ENCODE results near the gene PGLYRP1.

The PGLYRP1 gene, protein sequence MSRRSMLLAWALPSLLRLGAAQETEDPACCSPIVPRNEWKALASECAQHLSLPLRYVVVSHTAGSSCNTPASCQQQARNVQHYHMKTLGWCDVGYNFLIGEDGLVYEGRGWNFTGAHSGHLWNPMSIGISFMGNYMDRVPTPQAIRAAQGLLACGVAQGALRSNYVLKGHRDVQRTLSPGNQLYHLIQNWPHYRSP

DNA sequence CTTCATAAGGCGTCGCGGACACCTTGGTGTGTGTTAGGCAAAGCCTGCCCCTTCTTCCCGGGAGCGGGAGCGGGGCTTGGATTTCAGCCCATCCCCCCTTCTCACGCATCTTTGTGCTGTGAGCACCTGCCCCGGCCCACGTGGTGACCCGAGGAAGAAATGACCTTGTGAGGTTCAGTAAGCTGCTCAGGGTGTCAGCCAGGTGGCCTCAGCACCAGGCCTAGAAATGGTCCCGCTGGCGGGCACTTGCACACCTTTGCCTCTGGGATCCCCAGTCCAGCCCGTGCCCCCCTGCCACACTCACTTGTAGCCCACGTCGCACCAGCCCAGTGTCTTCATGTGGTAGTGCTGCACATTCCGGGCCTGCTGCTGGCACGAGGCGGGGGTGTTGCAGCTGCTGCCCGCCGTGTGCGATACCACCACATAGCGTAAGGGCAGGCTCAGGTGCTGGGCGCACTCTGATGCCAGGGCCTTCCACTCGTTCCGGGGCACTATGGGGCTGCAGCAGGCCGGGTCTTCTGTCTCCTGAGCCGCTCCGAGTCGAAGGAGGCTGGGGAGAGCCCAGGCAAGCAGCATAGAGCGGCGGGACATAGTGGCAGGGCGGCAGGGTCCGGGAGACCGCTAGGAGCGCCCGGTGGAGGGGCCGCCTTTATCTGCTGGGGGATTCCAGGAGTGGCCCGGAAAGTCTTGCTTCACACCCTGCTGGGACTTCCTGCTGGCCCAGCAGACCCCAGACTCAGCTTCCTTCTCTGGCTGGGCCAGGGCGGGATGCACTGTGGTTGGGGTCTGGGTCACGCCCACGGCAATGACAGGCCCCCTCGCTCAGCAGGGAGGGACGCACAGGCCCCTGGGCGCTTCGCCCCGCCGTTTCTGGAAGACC is at the start of gene PGLYRP1:
TSS of gene PGLYRP1 (minus strand) at position 623 of the 880 bp plus-strand sequence. CDS start at position 591, 32 bp downstream.
- DNase-seq: peak; percentile 27

DNA sequence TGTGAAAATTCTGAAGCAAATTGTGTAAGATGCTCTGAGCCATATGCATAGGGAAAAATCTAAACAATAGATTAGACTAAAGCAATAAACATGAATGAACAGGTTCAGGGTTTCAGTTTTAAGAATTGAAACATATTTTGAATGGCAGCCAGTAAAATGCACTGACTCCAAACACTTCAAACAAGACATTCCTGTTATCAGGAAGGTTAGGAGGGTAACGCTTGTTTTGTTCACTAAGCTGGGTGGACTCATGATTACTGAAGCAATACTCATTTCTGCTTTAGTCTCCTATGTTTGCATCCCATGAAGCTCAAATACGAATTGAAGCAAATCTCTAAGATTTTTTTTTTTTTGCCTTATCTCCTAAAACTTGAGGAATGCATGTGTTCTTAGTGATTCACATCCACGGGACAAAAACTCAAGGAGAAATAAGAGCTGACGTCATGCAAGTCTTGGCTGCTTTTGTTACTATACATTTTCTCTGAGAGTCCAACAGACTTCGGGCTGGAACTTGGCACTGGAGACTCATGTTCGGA is 47.0 kb upstream of the PGLYRP1 start:
- no peak for DNase-seq

DNA sequence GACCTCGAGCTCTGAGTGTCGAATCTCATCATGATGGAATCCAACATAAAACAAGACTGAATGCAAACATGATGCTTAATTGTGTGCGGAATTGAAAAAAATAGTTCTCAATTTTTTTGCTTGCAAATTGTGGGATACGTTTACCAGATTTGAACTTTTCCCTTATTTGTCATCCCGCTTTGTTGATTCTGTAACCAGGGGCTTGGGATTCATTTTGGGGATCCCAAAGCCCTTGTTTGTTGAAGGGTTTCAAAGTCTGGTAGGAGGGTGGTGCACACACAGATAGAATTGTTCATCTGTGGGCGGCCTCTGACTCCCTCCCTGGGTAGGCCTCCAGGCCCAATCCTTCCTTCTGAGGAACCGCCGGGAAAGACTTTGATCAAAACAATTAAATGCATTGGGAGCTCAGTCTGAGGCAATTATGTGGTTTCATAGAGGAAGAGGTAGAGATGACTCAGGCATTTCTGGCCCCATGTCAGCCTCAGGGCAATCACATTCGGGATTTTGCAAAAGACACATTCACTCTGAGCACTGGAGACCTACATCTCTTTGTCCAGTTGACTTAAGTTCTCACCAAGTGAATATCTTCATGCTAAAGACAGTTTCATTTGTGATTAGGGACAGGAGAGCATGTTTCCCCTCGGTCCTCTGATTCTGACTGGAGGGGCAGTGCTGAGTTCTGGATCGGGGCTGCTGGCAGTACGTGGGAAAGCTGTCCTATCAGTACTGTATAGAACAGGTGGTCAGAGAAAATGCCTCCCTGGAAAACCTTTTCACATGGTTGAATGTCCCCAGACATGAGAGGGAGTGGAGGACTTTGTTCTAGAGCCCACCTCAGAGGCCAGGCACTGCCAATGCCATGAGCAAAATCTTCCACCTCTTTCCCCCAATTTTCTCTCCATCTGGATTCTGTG is 45.7 kb upstream of the PGLYRP1 start:
- no peak for DNase-seq

DNA sequence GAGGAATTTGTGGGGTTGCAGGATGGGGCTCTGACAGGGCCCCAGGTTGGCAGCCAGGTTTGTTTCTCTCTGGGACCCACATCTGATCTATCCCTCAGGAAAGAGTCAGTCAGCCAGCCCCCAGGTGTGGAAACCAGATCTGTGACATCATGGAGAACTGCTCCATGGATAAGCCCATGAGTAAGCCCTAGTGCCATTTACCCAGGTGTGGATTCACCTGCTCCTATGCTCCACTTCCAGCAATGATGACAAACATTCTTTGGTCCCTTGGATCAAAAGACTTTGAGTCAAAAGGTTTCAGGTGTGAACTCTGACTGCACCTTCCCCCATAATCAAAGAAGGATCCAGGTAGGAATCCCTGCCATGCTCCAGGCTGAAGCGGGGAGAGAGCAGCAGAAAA is 44.8 kb upstream of the PGLYRP1 start:
- no peak for DNase-seq

DNA sequence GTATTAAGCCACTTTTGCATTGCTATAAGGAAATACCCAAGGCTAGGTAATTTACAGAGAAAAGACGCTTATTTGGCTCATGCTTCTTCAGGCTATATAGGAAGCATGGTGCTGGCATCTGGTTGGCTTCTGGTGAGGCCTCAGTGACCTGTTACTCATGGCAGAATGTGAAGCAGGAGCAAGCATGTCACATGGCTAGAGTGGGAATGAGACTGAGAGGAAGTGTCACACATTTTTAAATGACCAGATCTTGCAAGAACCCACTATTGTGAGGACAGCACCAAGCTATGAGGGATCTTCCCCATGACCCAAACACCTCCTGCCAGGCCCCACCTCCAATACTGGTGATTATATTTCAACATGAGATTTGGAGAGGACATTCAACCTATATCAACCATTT is 43.6 kb upstream of the PGLYRP1 start:
- no peak for DNase-seq

DNA sequence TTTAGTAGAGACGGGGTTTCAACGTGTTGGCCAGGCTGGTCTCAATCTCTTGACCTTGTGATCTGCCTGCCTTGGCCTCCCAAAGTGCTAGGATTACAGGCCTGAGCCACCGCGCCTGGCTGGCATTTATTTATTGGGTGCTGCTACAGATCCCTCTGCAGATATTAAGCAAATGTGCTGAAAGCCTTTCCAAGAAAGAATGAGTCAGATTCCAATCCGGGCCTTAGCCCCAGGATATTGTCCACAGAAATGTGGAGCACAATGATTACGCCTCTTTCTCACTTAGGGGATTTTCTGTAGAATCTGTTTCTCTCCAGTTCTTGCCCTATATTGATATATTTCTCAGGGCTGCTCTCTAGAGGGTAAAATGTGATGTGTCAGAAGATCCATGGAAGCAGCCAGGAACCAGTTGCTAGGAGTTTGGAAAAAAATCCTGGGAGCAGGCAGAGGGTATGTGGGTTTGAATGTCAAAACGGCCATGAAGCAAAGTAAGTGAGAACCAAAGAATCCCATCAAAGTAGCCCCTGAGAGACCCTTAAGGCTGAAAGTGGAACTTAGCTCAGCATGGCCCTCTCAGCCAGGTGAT is 42.7 kb upstream of the PGLYRP1 start:
- DNase-seq: no peak

DNA sequence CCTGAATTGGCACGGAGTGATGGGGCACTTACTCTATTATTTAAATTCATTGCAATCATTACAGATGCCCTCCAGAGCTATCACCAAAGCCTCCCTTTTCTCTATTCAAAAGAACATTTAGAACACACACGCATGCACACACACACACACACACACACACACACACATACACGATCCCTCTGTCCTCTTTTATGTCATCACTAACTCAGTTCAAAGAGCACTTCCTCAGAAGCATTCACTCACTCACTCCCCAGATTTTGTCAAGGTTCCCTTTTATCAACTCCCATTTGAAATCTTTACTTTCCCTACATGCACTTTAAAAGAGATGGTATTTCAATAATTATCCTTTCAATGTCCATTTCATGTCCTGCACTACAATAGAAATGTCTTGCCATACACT is 40.3 kb upstream of the PGLYRP1 start:
- no peak for DNase-seq

DNA sequence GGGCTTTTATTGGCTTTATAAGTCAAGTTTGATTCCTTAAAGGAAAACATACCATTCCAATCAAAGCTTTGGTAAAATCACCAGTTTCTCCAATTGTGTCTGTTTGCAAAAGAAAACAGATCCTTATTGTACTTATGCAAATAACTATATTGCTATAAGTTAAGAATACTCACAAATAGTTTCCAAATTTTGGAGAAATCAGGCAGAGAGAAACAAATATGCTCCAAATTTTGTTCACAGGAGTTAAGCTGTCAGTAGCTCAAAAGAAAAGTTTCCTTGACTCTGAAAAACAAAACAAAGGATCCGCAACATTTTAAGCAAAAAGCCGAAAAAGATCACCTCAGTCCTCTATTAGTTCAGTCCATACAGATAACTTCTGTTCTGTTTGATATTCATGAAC is 37.2 kb upstream of the PGLYRP1 start:
- DNase-seq: no peak

DNA sequence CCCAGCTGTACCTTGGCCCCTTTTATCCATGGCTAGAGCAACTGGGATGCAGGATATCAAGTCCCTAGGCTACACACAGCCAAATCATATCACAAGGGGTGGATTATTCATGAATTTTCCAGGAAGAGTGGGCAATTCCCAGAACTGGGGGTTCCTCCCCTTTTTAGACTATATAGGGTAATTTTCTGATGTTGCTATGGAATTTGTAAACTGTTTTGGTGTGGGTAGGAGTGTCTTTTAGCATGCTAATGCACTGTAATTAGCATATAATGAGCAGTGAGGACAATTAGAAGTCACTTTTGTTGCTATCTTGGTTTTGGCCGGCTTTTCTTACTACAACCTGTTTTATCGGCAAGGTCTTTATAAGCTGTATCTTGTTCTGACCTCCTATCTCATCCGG is 35.9 kb upstream of the PGLYRP1 start:
- no peak for DNase-seq

DNA sequence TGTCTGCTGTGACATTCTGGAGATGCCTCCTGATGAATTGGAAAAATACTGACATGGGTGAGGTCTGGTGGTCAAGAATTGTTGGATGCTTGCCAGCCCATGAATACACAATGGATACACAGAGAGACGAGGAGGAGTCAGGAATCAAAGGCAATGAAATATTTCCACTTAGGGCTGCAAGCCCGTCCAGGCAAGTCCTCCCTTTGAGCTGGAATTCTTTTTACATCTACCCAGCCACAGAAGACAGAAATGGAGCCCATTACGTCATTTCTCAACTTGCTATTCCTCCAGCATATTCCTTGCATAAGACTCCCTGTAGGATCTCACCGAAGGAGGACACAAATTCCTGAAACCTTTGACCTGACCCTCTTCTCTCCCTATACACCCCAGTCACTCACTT is 33.7 kb upstream of the PGLYRP1 start:
- peak; percentile 10 for DNase-seq

DNA sequence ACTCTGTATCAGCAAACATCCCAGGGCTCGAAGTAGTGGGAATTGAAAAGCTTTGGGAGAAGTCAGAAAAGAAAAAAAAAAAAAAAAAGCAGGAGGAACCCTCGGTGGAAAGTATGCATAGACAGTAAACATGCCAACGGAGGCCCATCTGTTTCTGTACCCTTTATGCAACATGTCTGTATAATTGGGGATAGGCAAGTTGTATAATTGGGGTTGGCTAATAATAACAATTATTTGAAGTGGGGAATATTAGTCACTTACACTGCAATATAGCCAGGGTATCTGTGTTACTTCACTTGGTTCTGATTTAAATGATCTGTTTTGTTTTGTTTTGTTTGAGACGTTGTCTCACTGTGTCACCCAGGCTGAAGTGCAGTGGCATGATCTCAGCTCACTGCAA is 30.0 kb upstream of the PGLYRP1 start:
- DNase-seq: no peak

DNA sequence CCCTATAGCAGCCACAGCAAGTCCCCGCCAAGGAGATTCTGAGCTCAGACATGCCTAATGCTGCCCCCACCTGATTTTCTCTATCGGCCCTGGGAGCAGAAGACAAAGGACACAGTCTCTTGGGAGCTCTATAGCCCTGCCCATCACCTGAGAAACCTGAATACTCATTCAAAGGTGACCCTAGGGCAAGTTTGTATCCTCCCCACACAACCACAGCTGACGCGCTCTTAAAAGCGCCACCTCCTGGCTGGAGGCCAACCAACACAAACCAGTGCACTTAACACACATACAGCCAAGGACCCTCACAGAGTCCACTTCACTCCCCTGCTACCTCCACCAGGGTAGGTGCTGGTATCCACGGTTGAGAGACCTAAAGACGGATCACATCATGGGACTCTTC is 26.7 kb upstream of the PGLYRP1 start:
- DNase-seq: peak; percentile 24

DNA sequence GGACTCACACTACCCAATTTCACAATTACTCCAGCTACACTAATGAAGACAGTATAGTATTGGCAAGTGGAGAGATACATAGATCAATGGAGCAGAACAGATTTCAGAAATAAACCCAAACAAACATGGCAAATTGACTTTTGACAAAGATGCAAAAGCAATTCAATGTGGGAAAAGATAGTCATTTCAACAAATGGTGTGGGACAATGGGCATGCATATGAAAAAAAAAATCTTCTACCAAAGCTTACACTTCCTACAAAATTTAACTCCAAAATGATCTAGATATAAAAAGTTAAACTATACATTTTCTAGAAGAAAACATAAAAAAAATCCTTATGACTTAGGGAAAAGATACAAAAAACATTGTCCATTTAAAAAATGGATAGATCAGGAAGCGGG is 20.7 kb upstream of the PGLYRP1 start:
- no peak for DNase-seq

DNA sequence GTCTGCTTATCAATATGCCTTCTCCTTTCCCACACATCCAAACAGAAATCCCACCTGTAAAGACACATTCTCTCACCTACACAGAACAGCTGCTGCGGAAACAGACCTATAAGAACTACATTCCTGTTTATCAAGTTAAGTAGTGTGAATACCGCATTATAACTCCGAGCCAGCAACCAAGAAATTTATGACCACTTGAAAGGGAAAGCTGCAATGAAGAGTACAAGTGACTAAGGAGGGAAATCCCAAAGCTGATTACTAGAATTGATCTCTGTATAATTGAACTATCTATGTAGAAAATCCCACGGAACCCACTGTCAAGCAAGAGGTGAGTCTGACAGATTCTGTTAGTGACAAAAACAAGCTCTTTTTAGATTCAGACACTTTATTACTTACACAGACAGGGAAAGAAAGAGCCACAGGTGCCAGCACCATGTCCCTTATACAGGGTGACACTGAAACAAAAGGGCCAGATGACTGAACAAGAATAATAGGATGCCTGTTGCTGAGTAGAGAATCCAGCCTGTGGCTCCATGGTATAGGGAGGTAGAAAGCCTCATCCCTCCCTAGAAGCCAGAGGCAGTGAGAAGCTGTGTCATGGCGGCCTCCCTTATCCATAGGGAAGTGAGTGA is 19.5 kb upstream of the PGLYRP1 start:
- DNase-seq: no peak

DNA sequence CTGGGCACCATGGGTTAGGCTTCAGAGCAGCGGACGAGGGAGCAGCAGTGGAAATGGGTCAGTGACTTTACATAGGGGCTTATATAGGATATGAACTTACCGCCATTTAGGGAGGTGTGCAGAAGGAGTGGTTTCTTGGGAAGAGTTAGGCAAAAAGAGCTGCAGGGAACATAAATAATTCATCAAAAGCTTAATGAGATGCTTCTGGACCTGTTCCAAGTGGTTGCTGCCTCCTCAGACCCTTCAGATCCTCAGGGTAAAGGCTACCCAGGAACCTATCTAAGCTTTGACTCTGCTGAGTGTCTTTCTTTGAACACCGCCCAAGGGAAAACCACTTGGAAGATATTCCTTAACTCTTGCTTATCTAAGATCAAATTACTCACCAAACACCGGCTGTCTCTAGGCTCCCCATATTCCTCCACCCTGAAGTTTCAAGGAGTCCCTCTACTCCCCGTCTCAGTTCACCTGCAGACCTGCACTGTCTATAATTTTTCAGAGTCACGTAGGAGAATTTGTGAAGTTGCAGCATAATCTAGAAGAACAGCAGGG is 18.2 kb upstream of the PGLYRP1 start, which contains the start of gene IGFL4:
TSS of gene IGFL4 (minus strand) at position 51 of the 549 bp plus-strand sequence. CDS start at position 11, 40 bp downstream.
- peak; percentile 26 for DNase-seq

DNA sequence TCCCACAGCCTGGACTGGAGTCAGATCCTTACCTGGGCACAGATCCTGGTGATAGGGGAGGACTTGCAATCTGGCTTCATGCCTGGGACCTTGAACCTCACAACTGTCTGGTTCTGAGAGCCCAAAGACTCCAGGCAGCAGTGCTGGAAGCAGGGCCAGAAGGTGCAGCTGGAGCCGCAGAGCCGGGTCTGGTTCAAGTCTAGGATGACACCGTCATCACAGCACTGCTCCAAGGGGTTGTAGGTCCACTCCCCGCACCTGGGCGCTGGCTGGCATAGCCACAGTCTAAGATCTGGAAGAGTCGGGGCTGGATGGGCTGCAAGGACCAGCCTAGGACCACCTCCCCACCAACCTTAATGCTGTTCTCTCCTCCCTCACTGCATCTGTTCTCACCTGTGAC is 17.3 kb upstream of the PGLYRP1 start:
- no peak for DNase-seq

DNA sequence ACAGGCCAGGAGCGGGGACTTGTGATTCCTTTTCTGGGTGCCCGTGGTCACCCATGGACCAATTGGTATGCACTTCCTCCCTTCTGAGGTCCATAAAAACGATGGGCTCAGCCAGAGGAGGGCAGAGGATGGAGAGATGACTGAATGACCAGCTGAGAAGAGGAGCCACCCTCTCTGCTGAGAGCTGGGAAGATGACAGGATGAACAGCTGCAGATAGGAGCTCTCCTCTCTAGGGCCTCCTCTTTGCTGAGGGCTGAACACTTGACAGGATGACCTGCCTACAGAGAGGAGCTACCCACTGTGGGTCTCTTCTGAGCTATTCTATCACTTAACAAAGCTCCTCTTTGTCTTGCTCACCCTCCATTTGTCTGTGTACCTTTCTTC is 13.9 kb upstream of the PGLYRP1 start:
- DNase-seq: no peak

DNA sequence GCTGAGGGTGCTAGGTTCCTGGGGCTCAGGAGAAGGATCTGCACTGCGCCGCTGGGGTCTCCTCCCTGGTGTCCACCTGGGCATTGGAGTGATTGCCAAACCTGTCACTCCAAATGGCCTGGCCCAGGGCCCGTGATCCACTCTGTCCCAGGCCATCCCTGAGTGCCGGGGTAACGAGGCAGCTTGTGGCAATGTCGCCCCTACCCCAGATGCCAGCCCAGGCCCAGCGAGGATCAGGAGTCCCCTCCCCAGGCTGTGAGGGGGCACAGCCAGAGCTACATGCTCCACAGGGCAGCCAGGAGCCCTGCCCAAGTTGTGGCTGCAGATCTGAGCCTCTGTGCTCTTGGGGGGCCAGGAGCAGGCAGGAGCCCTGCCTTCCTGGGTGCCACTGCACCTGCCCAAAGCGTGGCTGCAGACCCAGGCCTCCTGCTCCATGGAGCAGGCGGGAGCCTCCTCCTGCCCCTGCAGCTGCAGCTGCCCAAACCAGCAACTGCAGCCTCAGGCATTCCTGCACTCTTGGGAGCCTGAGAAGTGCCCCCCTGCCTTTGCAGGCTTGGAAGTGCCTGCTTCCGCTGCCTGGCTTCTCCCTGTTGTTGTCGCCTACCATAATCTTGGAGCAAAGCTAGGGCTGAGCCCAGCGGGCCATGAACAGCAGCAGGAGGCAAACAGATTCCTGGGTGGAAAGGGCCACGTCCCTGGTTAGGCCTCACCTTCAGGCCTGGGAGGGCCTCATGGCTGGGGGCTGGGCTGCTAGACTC is 13.3 kb upstream of the PGLYRP1 start:
- no peak for DNase-seq

DNA sequence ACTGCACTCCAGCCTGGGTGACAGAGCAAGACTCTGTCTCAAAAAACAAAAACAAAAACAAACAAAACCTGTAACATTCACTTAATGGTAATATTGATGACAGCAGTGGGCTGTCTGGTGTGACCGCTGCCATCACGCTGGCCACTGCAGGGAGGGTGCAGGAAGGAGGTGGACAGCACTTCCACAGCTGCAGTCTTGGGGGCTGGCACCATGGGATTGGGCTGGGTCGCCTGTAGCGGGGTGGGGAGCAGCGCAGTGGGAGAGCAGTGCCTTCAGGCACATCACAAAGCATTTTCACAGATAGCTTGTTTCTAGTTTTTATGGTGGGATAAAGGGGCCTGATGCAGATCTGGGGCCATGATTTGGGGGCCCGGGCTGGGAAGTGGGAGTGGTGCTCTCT is 12.7 kb upstream of the PGLYRP1 start:
- DNase-seq: no peak

DNA sequence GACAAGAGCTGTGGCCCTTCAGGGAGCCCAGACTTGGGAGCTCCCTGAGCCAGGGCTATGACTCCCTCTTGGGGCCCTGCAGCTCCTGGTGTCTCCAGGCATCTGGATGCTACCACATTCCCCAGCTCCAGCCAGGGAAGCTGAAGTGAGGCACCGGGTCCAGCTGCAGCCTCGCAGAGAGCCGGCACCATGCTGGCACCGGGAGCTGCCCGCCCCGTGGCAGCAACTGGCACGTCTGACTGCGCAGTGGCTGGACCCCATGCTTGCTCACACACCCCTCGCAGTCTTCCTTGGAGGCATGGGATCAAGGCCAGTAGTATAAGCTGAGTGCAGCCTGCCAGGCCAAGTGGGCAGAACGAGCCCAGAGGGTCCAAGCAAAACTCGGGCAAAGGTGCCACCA is 10.5 kb upstream of the PGLYRP1 start:
- DNase-seq: no peak

DNA sequence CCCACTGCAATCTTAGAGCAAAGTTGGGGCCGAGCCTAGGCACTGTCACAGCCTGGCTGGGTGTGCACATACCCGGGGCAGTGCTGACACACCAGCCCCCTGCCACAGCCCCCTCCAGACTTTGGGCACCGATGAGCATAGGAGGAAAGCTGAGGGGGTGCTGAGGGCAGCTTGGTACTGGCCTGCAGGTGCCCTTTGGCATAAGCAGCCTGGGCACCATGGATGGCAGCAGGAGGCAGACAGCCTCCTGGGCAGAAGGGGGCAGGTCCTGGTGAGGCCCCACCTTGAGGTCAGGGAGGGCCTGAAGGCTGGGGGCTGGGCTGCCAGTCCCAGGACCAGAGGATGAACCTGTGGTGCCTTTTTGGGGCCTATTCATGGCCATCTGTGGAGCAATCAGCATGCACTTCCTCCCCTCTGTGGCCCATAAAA is 9.8 kb upstream of the PGLYRP1 start:
- DNase-seq: no peak
